AG08395 (cell line): ENCODE results near the gene KLHL5.

Experiments used
- DNase-seq: peaks from one replicate; pipeline ENCODE4 v3.0.0; 2012; ENCODE audit warnings: mixed read lengths, low spot score

KLHL5 gene

GRCh38 chr4:39043861-39044363, 18.1 kb upstream of the KLHL5 start:
- DNase-seq = no peak

GRCh38 chr4:39044364-39044955, 17.6 kb upstream of the KLHL5 start:
- peak; percentile 86 for DNase-seq

DNA sequence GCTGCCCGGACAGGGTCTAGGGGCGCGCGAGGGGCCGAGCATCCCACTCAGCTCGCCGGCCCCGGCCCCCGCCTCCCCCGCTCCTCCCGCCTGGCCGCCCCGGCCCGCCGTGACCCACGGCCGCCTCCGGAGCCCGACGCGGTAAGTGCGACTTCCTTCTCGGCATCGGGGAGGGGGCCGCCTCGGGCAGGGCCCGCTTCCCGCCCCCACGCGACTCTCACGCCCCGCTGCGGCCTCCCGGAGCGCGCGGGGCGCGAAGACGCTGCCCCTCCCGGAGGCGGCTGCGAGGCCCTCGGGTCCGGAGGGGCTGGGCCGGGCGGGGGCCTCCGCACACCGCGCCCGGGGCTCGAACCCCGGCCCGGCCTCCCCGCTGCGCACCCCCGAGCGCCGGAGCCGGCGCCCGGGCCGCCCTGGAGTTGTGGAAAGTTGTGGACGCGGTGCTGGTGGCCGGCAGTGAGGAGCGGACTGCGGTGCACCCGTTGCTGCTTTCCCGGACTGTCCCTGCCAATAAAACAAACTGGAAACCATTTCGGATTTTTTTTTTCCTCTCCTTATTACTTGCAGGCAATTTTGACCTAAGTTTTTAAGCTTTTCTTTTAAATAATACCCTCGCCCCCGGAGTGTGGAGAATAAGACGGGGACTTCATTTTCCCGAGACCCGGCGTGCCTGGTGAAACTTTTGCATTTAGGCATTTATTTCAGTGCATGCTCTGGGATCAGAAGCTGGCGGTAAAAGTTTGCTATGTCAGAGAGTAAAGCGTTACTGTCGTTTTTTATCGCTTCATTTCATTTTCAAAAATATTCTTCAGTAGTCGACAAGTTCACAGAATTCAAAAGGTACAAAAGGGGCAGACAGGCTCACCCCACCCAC, 16.8 kb upstream of the KLHL5 start:
- peak; percentile 34 for DNase-seq

GRCh38 chr4:39045827-39046221, 16.2 kb upstream of the KLHL5 start:
- DNase-seq = no peak

GRCh38 chr4:39046249-39046648, 15.8 kb upstream of the KLHL5 start:
- DNase-seq = no peak

DNA sequence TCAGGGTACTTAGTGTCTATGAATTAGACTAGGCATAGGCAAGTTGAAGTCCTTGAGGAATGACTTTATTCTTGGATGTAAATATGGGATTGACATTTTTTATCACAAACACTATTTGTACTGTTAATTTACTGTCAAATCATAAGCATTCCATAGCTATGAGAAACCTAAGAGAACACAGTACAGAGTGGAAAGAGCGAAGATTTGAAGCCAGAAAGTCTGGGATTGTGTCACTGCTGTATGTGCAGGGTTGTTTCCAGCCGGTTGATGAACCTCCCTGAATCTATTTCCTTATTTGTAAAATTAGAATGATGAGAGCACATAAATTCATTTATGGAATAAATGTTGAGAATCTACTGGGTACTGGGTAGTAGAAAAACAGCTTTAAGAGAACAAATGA, 14.4 kb upstream of the KLHL5 start:
- no peak for DNase-seq

DNA sequence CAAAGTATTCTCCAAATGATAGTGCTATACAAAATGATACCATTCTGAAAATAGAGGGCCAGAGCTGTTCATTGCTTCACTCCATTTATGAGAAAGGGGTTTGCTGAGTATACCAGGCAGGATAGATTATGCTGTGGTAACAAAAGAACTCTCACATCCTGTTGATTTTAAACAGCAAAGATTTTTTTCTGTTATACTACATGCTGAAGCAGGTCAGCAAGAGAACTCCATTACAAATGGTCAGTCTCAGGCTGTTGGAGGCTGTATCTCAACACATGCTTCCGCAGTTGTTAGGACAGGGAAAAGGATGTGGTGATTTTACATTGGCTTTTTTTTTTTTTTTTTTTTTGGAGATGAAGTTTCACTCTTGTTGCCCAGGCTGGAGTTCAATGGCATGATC, 13.7 kb upstream of the KLHL5 start:
- DNase-seq = no peak

- no peak for DNase-seq
These were observed 11.4 kb upstream of the KLHL5 start for GRCh38 chr4:39050590-39050989.

- no peak for DNase-seq
These were observed 10.5 kb upstream of the KLHL5 start for GRCh38 chr4:39051492-39051891.

- no peak for DNase-seq
These were observed 8.0 kb upstream of the KLHL5 start for GRCh38 chr4:39053983-39054382.

DNA sequence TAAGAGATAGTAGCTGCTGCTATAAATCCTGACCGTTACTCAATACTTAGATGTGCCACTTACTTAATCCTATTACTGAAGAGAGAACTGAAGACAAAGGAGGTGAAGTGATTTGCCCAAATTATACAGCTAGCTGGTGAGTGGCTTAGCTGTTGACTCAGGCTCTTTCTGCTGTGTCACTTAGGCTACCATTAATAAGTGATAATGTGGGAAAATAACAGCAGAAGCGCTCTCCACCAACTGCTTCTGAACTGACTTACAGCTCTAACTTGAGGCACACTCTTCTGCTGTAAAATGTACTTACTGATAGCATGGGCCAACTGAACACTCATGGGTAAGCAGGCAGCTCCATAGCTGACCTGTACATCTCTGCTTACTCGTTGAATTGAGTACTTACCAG, 7.5 kb upstream of the KLHL5 start:
- no peak for DNase-seq

DNA sequence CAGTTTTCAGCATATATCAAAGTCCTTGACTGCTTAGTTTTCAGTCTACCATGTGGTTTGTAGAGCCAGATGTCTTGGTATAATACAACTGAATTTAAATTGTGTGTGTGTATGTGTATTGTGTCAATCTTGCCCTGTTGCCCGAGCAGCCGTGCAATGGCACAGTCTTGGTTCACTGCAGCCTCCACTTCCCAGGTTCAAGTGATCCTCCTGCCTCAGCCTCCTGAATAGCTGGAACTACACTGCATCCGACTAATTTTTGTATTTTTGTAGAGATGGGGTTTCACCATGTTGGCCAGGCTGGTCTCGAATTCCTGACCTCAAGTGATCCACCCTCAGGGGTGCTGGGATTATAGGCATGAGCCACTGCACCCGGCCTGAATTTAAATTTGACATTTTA, 6.0 kb upstream of the KLHL5 start:
- DNase-seq = no peak

DNA sequence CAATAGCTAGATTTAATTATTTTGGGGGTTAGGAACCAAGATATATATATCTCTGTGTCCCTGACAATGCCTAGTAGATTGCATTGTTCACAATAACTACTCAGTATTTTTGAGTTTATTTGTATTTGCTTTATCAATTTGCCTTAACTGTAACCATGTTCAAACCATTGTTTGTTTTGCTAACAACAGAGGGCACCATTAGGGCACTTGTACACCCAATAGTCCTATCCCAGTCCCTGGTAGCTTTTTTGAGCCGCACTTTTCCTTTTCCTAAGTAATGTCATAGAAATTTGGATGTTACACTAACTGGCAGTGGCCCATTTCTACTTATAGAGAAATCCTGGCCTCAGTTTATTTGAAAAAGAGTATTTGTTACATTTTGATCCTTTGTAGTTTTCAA, 575 bp upstream of the KLHL5 start:
- DNase-seq = no peak

DNA sequence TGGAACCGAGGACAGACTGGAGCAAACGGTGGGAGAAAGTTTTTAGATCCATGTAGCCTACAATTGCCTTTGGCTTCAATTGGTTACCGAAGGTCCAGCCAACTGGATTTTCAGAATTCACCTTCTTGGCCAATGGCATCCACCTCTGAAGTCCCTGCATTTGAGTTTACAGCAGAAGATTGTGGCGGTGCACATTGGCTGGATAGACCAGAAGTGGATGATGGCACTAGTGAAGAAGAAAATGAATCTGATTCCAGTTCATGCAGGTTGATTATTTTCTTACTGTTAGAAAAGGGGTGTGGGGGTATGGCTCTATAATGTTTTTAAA, 702 bp downstream of the KLHL5 start:
- DNase-seq = no peak

- DNase-seq = no peak
These were observed 1.4 kb downstream of the KLHL5 start for GRCh38 chr4:39063430-39063829.

DNA sequence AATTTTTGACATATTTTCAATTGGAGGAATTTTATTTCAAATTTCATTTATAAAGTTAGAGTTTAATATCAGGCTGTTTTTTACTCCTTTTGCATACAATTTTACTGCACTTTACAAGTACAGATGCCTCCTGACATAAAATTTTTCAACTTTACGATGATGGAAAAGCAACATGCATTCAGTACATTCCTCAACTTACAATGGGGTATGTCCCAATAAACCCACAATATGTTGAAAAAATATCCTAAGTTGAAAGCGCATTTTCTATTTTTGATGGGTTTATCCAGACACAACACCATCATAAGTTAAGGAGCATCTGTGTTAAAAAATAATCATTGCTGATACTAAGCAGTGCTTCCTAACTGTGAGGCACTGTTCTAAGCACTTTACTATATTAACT, 4.3 kb downstream of the KLHL5 start:
- no peak for DNase-seq

DNA sequence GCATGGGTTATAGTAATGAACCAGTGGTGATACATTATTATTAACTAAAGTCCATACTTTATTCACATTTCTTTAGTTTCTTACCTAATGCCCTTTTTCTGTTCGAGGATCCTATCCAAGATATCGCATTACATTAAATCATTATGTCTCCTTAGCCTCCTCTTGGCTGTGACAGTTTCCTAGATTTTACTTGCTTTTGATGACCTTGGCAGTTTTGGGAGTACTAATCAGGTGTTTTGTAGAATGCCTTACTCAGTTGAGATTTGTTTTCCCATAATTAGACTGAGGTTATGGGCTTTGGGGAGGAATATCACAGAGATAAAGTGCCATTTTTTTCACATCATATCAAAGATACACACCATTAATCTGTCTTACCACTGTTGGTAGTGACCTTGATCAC, 5.0 kb downstream of the KLHL5 start:
- DNase-seq = no peak

GRCh38 chr4:39067451-39067850, 5.4 kb downstream of the KLHL5 start:
- DNase-seq = no peak

- no peak for DNase-seq
These were observed 6.9 kb downstream of the KLHL5 start for GRCh38 chr4:39068907-39069306.

DNA sequence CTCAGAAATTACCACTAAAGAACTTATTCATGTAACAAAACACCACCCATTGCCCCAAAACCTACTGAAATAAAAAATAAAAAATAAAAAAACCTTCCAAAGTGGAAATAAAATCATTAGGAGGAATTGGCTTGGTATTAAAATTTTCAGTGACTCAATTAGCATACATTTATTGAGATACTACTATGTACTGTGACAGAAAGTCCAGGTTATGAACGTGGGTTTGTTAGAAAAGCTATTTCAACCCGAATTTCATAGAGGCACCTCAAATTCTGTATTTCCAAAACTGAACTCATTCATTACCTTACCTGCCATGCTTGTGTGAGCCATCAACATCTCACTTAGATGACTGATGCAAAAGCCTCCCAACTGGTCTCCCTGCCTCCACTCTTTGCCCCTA, 16.8 kb downstream of the KLHL5 start:
- DNase-seq = no peak

DNA sequence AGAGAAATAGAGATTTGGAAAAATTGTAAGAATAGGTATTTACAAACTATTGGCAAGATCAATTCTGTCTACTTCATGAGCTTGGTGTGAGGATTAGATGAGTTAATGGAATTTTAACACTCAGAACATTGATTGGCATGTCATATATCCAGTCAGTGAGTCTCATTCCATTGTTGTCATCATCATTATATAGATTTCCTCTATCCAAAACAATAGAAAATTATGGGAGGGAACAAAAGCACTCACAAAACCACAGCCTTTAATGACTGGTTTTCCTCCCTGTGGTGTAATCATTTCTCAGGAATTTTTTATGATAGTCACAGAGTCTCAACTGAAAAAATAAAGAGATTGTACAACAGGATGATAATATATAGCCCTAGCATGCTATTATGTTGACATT, 21.1 kb downstream of the KLHL5 start:
- DNase-seq = peak; percentile 45

GRCh38 chr4:39085891-39086290, 23.9 kb downstream of the KLHL5 start:
- DNase-seq = peak; percentile 41

DNA sequence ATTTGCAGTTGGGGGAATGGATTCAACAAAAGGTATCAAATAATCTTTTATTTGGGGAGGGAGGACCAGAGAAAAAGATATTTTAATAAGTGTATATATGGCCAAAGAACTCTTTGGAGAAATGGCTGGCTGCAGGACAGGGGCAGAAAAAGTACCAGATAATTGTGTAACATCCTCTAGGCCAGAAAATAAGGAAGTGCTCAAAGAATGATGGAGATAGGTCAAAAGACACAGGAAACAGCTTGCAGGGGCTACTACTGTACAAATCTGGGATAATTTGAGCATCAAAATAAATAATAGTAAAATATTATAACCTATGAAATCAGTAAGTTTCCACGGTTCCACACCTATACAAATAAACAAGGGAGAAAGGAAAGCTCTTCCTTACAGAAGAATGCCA, 34.8 kb downstream of the KLHL5 start:
- no peak for DNase-seq

DNA sequence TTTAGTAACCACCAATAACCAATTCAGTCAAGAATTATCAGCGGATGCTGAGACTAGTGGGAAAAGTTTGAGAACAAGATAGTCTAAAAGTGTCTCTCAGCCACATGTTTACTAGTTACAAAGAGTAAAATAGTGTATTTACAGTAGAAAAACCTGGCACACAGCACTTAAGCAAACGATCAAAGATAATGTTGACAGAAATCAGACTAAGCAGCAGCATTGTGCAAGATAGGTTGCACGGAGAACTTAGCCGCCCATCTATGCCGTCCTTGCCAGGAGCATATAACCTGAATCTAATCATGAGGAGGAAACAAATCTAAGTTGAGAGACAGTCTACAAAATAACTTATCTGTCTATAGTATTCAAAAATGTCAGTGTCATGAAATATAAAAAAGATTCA, 35.3 kb downstream of the KLHL5 start:
- DNase-seq = no peak
